Body of pancreas (tissue), 4 donors: ENCODE data around the gene SCO2. TPM values are rescaled to one million over a fixed set of nuclear protein-coding genes. Genes with fewer than 3 reads are reported as not detected.
A peak's percentile ranks its signal among the peaks of the same experiment; 100 is the strongest.

Experiments used
- ATAC-seq: fragments of 150-250 bp; one replicate; pipeline ENCODE4 v1.9.1; 2016
- DNase-seq, 4 donors: peaks; one replicate each; pipeline ENCODE4 v3.0.0-alpha.2; 2019
- H3K27ac ChIP-seq, 4 donors: fragments of 200-600 bp; sonication (generic); 1 replicate in 3 of 4; 2 replicates in 1 of 4; pipeline versions ENCODE4 v1.5.1 to v1.6.1; 2016 to 2019; ENCODE audit warnings: mild to moderate bottlenecking in 1 of 4, mixed read lengths in 1 of 4, moderate library complexity in 1 of 4
- H3K27me3 ChIP-seq, 2 donors: fragments of 200-600 bp; sonication (generic); one replicate each; pipeline ENCODE4 v1.6.0; 2016; ENCODE audit warnings: mild to moderate bottlenecking in 1 of 2
- H3K36me3 ChIP-seq, 2 donors: fragments of 200-600 bp; sonication (generic); replicated peaks in 1 of 2; 2 replicates each; pipeline ENCODE4 v1.5.1; 2016; ENCODE audit warnings: low read depth in 2 of 2; ENCODE audit not compliant: insufficient read depth in 1 of 2
- H3K4me1 ChIP-seq: fragments of 200-600 bp; sonication (generic); one replicate; pipeline ENCODE4 v1.6.0; 2016
- H3K4me3 ChIP-seq, 2 donors: fragments of 200-600 bp; sonication (generic); 1 replicate in 1 of 2; 2 replicates in 1 of 2; pipeline ENCODE4 v1.5.1; 2016 to 2019
- H3K9me3 ChIP-seq, 3 donors: fragments of 200-600 bp; sonication (generic); 1 replicate in 2 of 3; 2 replicates in 1 of 3; pipeline ENCODE4 v1.5.1; 2016
- CTCF ChIP-seq, 7 experiments: fragments of 450-650 bp in 4 of 7; fragments of 200-600 bp in 3 of 7; sonication (generic) in 3 of 7; IDR thresholded peaks; one replicate each; pipeline ENCODE4 v1.5.1; 2016 to 2019; ENCODE audit warnings: antibody characterized with exemption in 7 of 7
- POLR2A ChIP-seq, 3 donors: fragments of 450-650 bp; IDR thresholded peaks; one replicate each; pipeline ENCODE4 v1.6.1; 2016; ENCODE audit warnings: antibody characterized with exemption in 3 of 3, mild to moderate bottlenecking in 2 of 3
- WGBS, 2 donors: methylation state at CpG; one replicate each; pipeline ENCODE4 v1.1.5; 2017; 5-methylcytosine and 5-hydroxymethylcytosine counted together
- intact Hi-C: fragments of 100-400 bp; cut with DNase I; formaldehyde crosslinking; loops from one replicate; pipeline ENCODE4 v1.15.1; 2023
- total RNA-seq, 2 donors: library from RNA; depleted of rRNA; stranded (reverse); fragments of >200 nt; gene quantifications; one replicate each; pipeline ENCODE4 v1.1.0, GENCODE V29; 2016

The SCO2 gene
- total RNA-seq, 2 donors from 2014 or later = 1.6 TPM; not detected in 1

- H3K27ac ChIP-seq = peak overlapping the region; percentile 77 to 87 (median 84)
- DNase-seq (peak; percentile 54 to 66 (median 60)), ATAC-seq (peak; percentile 45)
- H3K4me1 ChIP-seq = peaks cover 54% of the 10 kb centered on the region
- WGBS, 2 donors = 1 to 4% methylated on average over 29 to 59 of the region's 62 CpGs
- intact Hi-C loops = no loop called here
- H3K36me3 ChIP-seq = no peaks in the 10 kb centered on the region
- TF ChIP-seq POLR2A (IDR thresholded peaks at IDR 0.05) (peak; percentile 25 to 56 (median 50)), CTCF (IDR thresholded peaks at IDR 0.05) (peak in 1 of 7 experiments; percentile 15)
- no peaks in the 10 kb centered on the region for H3K27me3 ChIP-seq
- H3K4me3 ChIP-seq = peak overlapping the region; percentile 47 to 77
- H3K9me3 ChIP-seq = no peaks in the 10 kb centered on the region
Measured at GRCh38 chr22:50473855-50474671, 51.3 kb downstream of the SCO2 start.

Other genes with a start within 250 kb of the SCO2 start
- gene PLXNB2, start 218.0 kb downstream of the SCO2 start, total RNA-seq = 100 to 1,000 TPM; 113 to 140 TPM
- 1 to 10 TPM; 3.4 to 7.3 TPM for gene DENND6B, start 198.6 kb downstream of the SCO2 start, total RNA-seq
- gene PPP6R2, start 182.3 kb downstream of the SCO2 start, total RNA-seq = 10 to 100 TPM; 48.8 to 53.4 TPM
- gene SBF1, start 50.6 kb downstream of the SCO2 start, total RNA-seq = 10 to 100 TPM; 60.2 to 77.5 TPM
- 1 to 10 TPM; 7.3 to 8.2 TPM for gene ADM2, start 44.1 kb downstream of the SCO2 start, total RNA-seq
- not detected for gene MIOX, start 38.7 kb downstream of the SCO2 start, total RNA-seq
- 100 to 1,000 TPM; 147 to 158 TPM for gene LMF2, start 17.9 kb downstream of the SCO2 start, total RNA-seq
- 10 to 100 TPM; 30.6 to 35.9 TPM for gene NCAPH2, start 17.4 kb downstream of the SCO2 start, total RNA-seq
- 10 to 100 TPM; 29.8 to 65.3 TPM for gene TYMP, start 4.4 kb upstream of the SCO2 start, total RNA-seq
- gene KLHDC7B, start 20.3 kb upstream of the SCO2 start, total RNA-seq = not detected
- gene SYCE3, start 37.3 kb upstream of the SCO2 start, total RNA-seq = not detected
- gene CPT1B, start 52.8 kb upstream of the SCO2 start, total RNA-seq = 10 to 100 TPM in 1 of 2 donors, 1 to 10 TPM in 1; 8.3 to 34.9 TPM
- gene CHKB, start 57.3 kb upstream of the SCO2 start, total RNA-seq = 100 to 1,000 TPM in 1 of 2 donors, 10 to 100 TPM in 1; 43.3 to 122 TPM
- gene MAPK8IP2, start 75.2 kb upstream of the SCO2 start, total RNA-seq = 1 to 10 TPM; 2.9 to 3.6 TPM
- gene ARSA, start 102.6 kb upstream of the SCO2 start, total RNA-seq = 10 to 100 TPM; 47.0 to 84.7 TPM
- 10 to 100 TPM in 1 of 2 donors, 1 to 10 TPM in 1; 6.0 to 15.5 TPM for gene SHANK3, start 147.2 kb upstream of the SCO2 start, total RNA-seq
- gene ACR, start 212.6 kb upstream of the SCO2 start, total RNA-seq = not detected